Epidermal melanocyte (primary cell): Measurements from ENCODE around the gene LRPPRC.
"Not testable (repeated sequence)": the region's sequence is repeated elsewhere in the genome, so short reads cannot be mapped to it uniquely, and the experiment has no call there.

ENCODE experiments used
- DNase-seq: peaks from one replicate; pipeline ENCODE4 v3.0.0; 2011; ENCODE audit warnings: low spot score; ENCODE audit not compliant: insufficient read length

The LRPPRC gene

DNA sequence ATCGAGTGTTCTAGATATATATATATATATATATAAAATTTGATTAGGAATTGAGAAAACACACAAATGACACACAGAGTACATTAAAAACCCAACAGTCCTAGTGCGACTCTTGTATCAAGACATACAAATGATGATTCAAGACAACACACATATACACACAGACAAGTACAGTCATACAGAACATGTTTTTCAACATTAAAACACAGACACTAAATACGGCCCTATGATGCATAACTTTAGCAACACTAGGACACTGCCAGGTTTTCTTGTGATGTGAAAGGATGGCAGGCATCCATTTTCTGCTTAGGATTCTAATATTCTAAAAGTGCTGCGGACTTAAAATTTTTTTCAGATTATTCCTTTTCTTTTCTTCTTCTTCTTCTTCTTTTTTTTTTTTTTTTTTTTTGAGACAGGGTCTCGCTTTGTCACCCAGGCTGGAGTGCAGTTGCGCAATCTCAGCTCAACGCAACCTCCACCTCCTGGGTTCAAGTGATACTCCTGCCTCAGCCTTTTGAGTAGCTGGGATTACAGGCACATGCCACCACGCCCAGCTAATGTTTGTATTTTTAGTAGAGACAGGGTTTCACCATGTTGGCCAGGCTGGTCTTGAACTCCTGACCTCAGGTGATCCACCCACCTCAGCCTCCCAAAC, 84.5 kb downstream of the LRPPRC start:
- not testable (repeated sequence) for DNase-seq

GRCh38 chr2:43906448-43907109, 89.2 kb downstream of the LRPPRC start:
- DNase-seq: no peak

DNA sequence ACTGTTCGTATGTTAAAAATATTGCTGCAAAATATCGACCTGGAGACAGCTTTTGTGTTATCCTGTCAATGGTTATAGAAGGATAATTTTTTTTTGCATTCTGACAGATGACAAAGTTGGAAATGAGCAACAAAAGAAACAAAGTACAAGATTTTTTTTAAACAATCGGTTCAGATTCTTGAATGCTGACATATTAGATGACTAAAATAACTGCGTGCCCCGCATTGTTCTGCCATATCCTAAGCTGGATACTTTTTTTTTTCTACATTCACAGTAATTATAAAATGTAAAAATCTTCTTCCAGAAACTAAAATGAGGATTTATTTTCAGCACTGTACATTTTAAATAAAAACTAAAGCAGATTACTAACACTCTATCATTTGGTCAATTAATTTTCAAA, 89.9 kb downstream of the LRPPRC start:
- no peak for DNase-seq

DNA sequence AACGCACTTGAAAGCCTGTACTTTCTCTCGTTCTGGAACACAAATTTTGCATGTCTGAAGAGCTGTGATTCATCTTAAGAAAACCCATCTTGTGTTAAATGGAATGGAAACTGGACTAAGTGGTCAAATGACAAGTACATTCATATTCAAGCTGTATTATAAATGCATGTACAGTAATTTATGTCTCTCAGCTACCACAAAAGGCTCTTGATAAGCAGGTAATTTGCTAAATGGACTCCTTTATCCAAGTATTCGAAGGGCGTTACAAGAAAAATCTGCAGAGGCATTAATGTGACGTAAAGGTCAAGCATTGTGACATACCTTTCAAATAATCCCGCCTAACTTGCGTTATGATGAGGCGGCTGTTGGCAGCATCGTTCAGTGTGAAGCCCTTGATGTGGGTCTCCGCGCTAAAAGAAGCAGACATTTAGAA, 90.4 kb downstream of the LRPPRC start:
- no peak for DNase-seq

DNA sequence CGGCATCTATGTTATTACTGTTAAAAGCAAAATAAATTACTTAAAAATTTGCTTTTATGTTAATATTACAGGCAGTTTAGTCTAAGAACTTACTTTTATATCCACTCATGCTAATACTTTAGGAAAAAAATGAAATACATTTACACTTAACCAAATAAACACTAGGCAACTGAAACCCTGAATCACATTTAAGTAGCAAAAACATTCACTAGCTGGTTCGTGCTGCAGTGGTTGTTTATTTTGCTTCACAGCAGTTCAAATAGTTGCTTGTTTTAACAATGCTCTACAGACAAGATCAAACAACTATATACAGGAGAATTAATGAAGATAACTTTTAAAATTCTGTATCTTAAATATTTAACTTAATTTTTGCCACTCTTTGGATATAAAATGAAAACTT, 96.2 kb downstream of the LRPPRC start:
- no peak for DNase-seq

DNA sequence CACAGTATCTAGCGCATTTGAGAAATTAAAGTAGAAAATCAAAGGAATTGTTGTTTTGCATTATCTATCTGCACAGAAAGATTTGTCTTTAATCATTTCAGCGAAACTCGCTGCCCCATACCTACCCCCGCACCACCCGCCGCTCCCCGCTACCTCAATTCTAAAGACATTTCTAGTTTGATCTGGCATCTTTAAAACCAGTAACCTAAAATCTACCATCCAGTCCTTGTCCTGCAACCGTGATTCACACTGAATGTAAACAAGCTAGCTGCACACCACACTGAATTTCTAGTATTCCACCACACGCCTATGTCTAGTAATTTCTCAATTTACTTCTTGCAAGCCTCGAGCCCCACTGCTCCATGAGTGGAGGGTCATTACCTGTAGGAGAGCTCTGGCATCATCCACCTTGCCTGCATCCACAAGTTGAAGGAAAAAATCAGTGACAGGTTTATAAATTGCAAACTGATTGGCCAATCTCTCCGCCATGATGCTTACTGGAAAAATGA, 96.9 kb downstream of the LRPPRC start:
- DNase-seq: no peak

DNA sequence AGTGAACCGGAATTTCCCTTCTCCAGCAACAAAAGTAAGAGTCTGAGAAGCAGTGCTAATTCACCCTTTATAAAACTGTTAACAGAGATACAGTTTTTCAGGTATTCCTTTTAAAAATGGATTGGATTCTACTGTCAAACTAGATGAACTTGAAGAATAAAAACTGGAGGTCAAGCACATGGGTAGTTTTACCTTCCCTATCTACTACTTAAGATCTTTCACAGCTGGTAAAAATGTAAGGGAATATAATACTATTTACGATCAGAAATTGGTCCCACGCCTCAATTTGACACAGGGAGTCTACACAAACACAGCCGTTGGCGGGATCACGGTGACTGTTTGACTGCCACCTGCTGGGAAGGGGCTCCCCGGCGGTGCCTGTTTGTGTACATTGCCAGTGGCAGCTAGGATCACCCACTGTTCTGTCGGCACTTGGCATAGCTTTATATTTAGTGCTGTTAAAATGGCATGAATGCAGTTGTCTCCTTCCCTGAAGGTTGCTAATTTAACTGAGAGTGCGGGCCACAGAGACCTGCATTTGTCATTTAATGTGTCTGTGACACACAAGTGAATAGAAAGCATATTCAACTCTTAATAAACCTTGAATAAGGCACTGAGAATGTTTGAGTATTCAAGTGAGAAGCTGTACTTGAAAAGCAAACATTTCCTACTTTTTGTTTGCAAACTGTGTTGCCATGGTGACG, 97.5 kb downstream of the LRPPRC start:
- DNase-seq: no peak

GRCh38 chr2:43897492-43897891, 98.3 kb downstream of the LRPPRC start:
- DNase-seq: no peak

- no peak for DNase-seq
Observed at GRCh38 chr2:43896906-43897305, 98.9 kb downstream of the LRPPRC start.

GRCh38 chr2:43894743-43895142, 101.0 kb downstream of the LRPPRC start:
- no peak for DNase-seq

DNA sequence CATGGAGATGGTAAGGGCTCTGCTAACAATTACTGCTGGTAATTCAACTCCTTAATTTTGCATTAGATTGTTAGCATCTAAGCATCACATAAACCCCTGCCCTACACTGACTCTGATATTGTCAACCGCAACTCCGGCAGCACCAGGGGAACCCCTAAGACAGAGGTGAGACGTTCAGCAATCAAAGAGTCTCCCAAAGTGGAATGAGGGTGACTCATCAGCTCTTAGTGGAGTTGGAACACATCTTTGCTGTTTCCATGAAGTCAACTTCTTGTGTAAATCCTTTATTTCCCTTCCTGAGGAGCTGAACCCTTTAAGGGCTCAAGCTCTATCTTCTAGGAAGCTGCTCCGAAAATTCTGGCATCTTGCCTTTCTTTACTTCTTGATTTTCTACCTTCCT, 104.9 kb downstream of the LRPPRC start:
- no peak for DNase-seq

DNA sequence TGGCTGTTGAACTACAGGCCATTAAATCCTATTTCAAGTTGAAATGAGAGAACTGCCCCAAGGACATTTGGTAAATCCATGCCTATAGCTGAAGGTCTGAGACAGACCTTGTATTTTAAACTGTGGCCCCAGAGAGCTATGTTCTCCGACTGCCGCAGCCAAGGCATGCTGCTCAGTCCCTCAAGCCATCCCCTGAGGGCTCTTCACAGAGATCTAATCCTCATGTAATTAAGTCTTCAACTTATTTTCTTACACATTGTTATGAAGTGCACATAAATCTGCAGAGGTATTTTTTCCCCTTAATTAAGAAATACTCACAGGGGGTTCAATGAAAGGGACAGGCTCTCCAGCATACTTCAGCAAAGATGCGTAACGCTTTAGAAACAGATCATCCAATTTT, 106.4 kb downstream of the LRPPRC start:
- DNase-seq: no peak

- DNase-seq: no peak
Observed at GRCh38 chr2:43887176-43887575, 108.6 kb downstream of the LRPPRC start.

GRCh38 chr2:43885132-43885632, 110.6 kb downstream of the LRPPRC start:
- no peak for DNase-seq

DNA sequence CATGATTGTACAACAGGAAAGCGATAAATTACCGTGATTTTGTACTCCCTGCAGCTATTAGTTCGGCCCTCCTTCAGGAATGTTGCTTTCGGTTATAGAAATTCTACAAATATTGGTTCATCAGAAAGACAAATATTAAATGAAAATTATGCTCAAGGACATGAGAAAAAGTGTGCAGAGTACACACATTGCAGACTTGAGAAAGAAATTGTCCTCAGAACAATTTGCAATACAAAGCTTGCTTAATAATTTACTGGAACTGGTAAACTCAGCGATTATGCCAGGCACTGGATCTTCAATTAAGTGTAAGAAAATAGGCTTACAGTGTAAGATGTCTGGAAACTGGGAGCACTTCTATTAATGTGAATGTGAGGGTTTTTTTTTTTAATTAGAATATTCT, 111.1 kb downstream of the LRPPRC start:
- DNase-seq: no peak

DNA sequence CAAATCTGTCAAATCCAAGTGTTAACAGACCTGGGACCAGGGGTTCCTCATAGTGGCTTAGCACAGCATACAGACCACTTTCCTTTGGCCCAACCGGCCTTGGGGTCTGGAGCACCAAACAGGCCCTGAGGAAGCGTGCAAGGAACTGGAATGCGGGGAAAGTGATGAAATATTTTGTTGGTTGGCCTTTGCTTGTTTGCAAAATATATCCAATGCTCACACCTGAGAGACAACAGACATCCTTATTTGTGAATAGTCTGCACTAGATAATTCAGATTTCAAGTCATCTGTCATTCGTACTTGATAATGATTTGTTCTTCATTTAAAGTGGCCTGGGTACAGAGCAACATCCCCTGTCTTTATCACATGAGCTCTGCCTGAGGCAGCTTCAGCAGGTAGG, 113.5 kb downstream of the LRPPRC start:
- DNase-seq: no peak

DNA sequence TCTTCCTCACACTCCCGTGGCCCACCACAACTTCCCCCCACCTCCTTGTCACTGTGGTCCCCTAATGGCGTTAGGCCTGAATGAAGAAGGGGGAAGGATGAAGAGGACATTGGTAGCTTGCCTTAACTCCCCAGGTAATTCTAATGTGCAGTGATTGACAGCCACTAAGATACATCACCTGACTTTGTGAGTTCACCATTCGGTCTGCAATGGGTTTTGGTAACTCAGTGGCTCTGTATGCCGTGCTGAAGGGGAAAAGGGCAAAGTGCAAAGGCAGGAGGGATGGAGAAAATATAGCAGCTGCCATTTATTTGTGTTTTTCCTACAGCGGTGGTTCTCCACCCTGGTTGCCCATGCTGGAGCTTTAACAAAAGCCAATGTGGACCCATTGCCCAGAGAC, 114.8 kb downstream of the LRPPRC start:
- DNase-seq: no peak

- DNase-seq: no peak
Observed at GRCh38 chr2:43880471-43880870, 115.3 kb downstream of the LRPPRC start.

DNA sequence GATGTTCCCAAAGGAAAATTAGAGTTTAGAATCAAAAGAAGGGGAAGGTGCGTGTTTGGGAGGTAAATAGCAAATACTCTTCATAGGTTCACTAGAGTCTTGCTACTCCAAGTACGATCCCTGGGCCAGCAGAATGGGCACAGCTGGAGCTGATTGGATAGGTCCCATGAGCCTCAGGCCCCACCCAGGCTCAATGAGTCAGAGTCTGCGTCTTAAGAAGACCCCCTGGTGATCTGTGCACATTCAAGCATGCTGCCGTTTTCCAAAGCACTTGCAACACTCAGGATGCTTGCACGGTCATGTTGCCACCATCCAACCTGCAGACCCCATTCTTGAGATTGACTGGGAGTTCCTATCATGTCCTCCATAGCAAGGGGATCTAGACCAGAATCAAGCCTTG, 116.5 kb downstream of the LRPPRC start:
- no peak for DNase-seq

DNA sequence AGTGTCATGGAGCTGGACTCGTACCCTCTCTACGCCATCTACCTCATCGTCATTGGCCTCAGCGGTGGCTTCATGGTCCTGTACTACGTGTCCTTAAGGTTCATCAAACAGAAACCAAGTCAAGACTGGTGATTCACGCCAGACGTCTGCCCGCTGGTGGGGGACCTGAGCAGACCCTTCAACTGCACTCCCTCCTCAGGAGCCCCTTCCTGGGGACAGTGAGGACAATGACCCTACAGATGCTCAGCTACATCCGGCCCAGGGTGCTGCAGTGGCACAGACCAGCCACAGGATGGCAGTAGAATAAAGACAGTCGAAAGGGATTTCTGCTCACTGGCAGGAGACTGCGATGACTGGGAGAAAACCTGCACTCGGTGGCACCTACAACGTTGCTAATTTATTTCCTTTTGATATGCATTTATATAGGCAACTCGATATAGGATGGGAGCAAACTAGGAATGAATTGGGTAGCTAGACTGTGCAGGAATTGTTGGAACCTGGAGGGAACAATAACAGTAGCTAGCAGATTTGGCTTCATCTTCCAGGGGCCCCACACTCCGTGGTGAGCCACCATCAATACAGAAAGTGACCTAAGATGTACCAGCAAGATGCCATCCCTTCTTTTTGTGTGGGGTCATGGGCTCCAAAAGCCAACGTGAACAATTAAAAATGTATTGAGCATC, 117.9 kb downstream of the LRPPRC start:
- DNase-seq: peak; percentile 72

DNA sequence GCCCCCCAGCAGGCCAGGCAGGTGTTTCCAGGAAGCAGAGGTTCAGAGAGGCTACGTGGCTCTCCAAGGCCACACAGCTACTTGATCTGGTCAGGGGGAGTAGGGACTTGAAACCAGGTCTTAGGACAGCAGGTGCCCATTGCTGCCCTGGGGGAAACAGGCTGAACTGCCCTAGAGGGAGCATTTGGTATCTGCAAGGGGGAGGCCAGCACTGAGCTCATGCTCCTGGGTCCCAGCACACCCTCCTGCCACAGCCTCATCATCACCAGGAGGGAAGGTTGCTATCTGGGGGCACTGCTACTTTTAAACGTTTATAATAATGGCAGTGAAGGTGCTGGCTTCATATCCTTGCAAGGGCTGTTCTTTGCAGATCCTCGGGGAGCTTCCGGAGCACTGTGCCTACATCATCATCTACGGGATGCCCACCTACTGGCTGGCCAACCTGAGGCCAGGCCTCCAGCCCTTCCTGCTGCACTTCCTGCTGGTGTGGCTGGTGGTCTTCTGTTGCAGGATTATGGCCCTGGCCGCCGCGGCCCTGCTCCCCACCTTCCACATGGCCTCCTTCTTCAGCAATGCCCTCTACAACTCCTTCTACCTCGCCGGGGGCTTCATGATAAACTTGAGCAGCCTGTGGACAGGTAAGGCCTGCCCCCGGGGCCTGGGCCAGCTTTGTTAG, 120.9 kb downstream of the LRPPRC start:
- DNase-seq: no peak
